Measurements from ENCODE around the gene FKBP1A. TPM values are rescaled to one million over a fixed set of nuclear protein-coding genes. Genes with fewer than 3 reads are reported as not detected.

FKBP1A gene
- total and polyA plus RNA-seq, 4 donors, result 87.2 to 261 (median 180) TPM

- peak overlapping the region; percentile 54 for H3K27ac ChIP-seq (ENCODE audit: low read depth, low read length)
- 54% methylated on average over 15 of the region's 16 CpGs for WGBS (ENCODE audit: insufficient coverage)
- H3K36me3 ChIP-seq (ENCODE audit: control insufficient read depth, insufficient read depth, low read length), result peaks cover 2% of the 10 kb centered on the region
- H3K9me3 ChIP-seq (ENCODE audit: control insufficient read depth, insufficient read depth, low read length), result no peaks in the 10 kb centered on the region
- peaks cover 11% of the 10 kb centered on the region for H3K27me3 ChIP-seq (ENCODE audit: control insufficient read depth, insufficient read depth, low read length)
- DNase-seq (ENCODE audit: low read depth in 4 of 6, low spot score in 6 of 6), result no peak
- peaks cover 41% of the 10 kb centered on the region for H3K4me1 ChIP-seq (ENCODE audit: control insufficient read depth, insufficient read depth, low read length)
- H3K4me3 ChIP-seq (ENCODE audit: low read depth, low read length), result no peak overlapping the region
Measured at GRCh38 chr20:1390581-1391403, 2.1 kb downstream of the FKBP1A start.

GRCh38 chr20:1389703-1390580, 2.9 kb downstream of the FKBP1A start:
- H3K27me3 ChIP-seq (ENCODE audit: control insufficient read depth, insufficient read depth, low read length), result peaks cover 3% of the 10 kb centered on the region
- H3K36me3 ChIP-seq (ENCODE audit: control insufficient read depth, insufficient read depth, low read length), result peaks cover 2% of the 10 kb centered on the region
- H3K4me3 ChIP-seq (ENCODE audit: low read depth, low read length), result no peak overlapping the region
- H3K27ac ChIP-seq (ENCODE audit: low read depth, low read length), result peak overlapping the region; percentile 19
- peaks cover 41% of the 10 kb centered on the region for H3K4me1 ChIP-seq (ENCODE audit: control insufficient read depth, insufficient read depth, low read length)
- DNase-seq (ENCODE audit: low read depth in 4 of 6, low spot score in 6 of 6), result no peak
- WGBS (ENCODE audit: insufficient coverage), result 70% methylated on average over 2 of the region's 6 CpGs
- no peaks in the 10 kb centered on the region for H3K9me3 ChIP-seq (ENCODE audit: control insufficient read depth, insufficient read depth, low read length)

- Histone ChIP-seq H3K4me1 (ENCODE audit: control insufficient read depth, insufficient read depth, low read length) (peaks cover 41% of the 10 kb centered on the region), H3K4me3 (ENCODE audit: low read depth, low read length) (no peak overlapping the region)
- DNase-seq (ENCODE audit: low read depth in 4 of 6, low spot score in 6 of 6), result no peak
Measured at GRCh38 chr20:1388741-1389483, 3.9 kb downstream of the FKBP1A start.

GRCh38 chr20:1388253-1388652, 4.6 kb downstream of the FKBP1A start:
- Histone ChIP-seq H3K36me3 (ENCODE audit: control insufficient read depth, insufficient read depth, low read length) (peaks cover 2% of the 10 kb centered on the region), H3K4me1 (ENCODE audit: control insufficient read depth, insufficient read depth, low read length) (peaks cover 37% of the 10 kb centered on the region), H3K4me3 (ENCODE audit: low read depth, low read length) (no peak overlapping the region), H3K27me3 (ENCODE audit: control insufficient read depth, insufficient read depth, low read length) (no peaks in the 10 kb centered on the region), H3K27ac (ENCODE audit: low read depth, low read length) (no peak overlapping the region), H3K9me3 (ENCODE audit: control insufficient read depth, insufficient read depth, low read length) (no peaks in the 10 kb centered on the region)
- WGBS (ENCODE audit: insufficient coverage), result 45% methylated on average over 3 of the region's 6 CpGs
- no peak for DNase-seq (ENCODE audit: low read depth in 4 of 6, low spot score in 6 of 6)

More at GRCh38 chr20:1388741-1389483, 3.9 kb downstream of the FKBP1A start:
- H3K36me3 ChIP-seq (ENCODE audit: control insufficient read depth, insufficient read depth, low read length), result peaks cover 2% of the 10 kb centered on the region
- no peak overlapping the region for H3K27ac ChIP-seq (ENCODE audit: low read depth, low read length)
- WGBS (ENCODE audit: insufficient coverage), result 78% methylated on average over 8 of the region's 10 CpGs
- no peaks in the 10 kb centered on the region for H3K27me3 ChIP-seq (ENCODE audit: control insufficient read depth, insufficient read depth, low read length)
- no peaks in the 10 kb centered on the region for H3K9me3 ChIP-seq (ENCODE audit: control insufficient read depth, insufficient read depth, low read length)

- H3K36me3 ChIP-seq (ENCODE audit: control insufficient read depth, insufficient read depth, low read length), result peaks cover 2% of the 10 kb centered on the region
- H3K4me1 ChIP-seq (ENCODE audit: control insufficient read depth, insufficient read depth, low read length), result peaks cover 30% of the 10 kb centered on the region
- 40% methylated on average over 2 of the region's 4 CpGs for WGBS (ENCODE audit: insufficient coverage)
- H3K4me3 ChIP-seq (ENCODE audit: low read depth, low read length), result no peak overlapping the region
- H3K9me3 ChIP-seq (ENCODE audit: control insufficient read depth, insufficient read depth, low read length), result no peaks in the 10 kb centered on the region
- no peak for DNase-seq (ENCODE audit: low read depth in 4 of 6, low spot score in 6 of 6)
- no peak overlapping the region for H3K27ac ChIP-seq (ENCODE audit: low read depth, low read length)
- no peaks in the 10 kb centered on the region for H3K27me3 ChIP-seq (ENCODE audit: control insufficient read depth, insufficient read depth, low read length)
Measured at GRCh38 chr20:1386323-1386722, 6.5 kb downstream of the FKBP1A start.

- 91% methylated on average over 1 of the region's 5 CpGs for WGBS (ENCODE audit: insufficient coverage)
- H3K4me1 ChIP-seq (ENCODE audit: control insufficient read depth, insufficient read depth, low read length), result peaks cover 9% of the 10 kb centered on the region
- DNase-seq (ENCODE audit: low read depth in 4 of 6, low spot score in 6 of 6), result no peak
- no peaks in the 10 kb centered on the region for H3K27me3 ChIP-seq (ENCODE audit: control insufficient read depth, insufficient read depth, low read length)
- H3K36me3 ChIP-seq (ENCODE audit: control insufficient read depth, insufficient read depth, low read length), result no peaks in the 10 kb centered on the region
- H3K4me3 ChIP-seq (ENCODE audit: low read depth, low read length), result no peak overlapping the region
- H3K27ac ChIP-seq (ENCODE audit: low read depth, low read length), result no peak overlapping the region
- H3K9me3 ChIP-seq (ENCODE audit: control insufficient read depth, insufficient read depth, low read length), result no peaks in the 10 kb centered on the region
Measured at GRCh38 chr20:1383623-1384404, 9.0 kb downstream of the FKBP1A start.

- no peak for DNase-seq (ENCODE audit: low read depth in 4 of 6, low spot score in 6 of 6)
- Histone ChIP-seq H3K4me1 (ENCODE audit: control insufficient read depth, insufficient read depth, low read length) (peaks cover 4% of the 10 kb centered on the region), H3K36me3 (ENCODE audit: control insufficient read depth, insufficient read depth, low read length) (no peaks in the 10 kb centered on the region), H3K27ac (ENCODE audit: low read depth, low read length) (no peak overlapping the region), H3K4me3 (ENCODE audit: low read depth, low read length) (no peak overlapping the region), H3K27me3 (ENCODE audit: control insufficient read depth, insufficient read depth, low read length) (no peaks in the 10 kb centered on the region), H3K9me3 (ENCODE audit: control insufficient read depth, insufficient read depth, low read length) (no peaks in the 10 kb centered on the region)
- 81% methylated on average over 3 of the region's 4 CpGs for WGBS (ENCODE audit: insufficient coverage)
Measured at GRCh38 chr20:1382670-1383069, 10.2 kb downstream of the FKBP1A start.

- Histone ChIP-seq H3K27me3 (ENCODE audit: control insufficient read depth, insufficient read depth, low read length) (no peaks in the 10 kb centered on the region), H3K36me3 (ENCODE audit: control insufficient read depth, insufficient read depth, low read length) (no peaks in the 10 kb centered on the region), H3K9me3 (ENCODE audit: control insufficient read depth, insufficient read depth, low read length) (no peaks in the 10 kb centered on the region), H3K4me3 (ENCODE audit: low read depth, low read length) (no peak overlapping the region), H3K4me1 (ENCODE audit: control insufficient read depth, insufficient read depth, low read length) (peaks cover 4% of the 10 kb centered on the region), H3K27ac (ENCODE audit: low read depth, low read length) (no peak overlapping the region)
- WGBS (ENCODE audit: insufficient coverage), result 41% methylated on average over 4 of the region's 6 CpGs
- DNase-seq (ENCODE audit: low read depth in 4 of 6, low spot score in 6 of 6), result peak in 1 of 6 donors; percentile 9
Measured at GRCh38 chr20:1381753-1382591, 10.9 kb downstream of the FKBP1A start.

Measured in spinal cord (tissue), 10 donors.